ENCODE data around the gene CRABP1.

DNA sequence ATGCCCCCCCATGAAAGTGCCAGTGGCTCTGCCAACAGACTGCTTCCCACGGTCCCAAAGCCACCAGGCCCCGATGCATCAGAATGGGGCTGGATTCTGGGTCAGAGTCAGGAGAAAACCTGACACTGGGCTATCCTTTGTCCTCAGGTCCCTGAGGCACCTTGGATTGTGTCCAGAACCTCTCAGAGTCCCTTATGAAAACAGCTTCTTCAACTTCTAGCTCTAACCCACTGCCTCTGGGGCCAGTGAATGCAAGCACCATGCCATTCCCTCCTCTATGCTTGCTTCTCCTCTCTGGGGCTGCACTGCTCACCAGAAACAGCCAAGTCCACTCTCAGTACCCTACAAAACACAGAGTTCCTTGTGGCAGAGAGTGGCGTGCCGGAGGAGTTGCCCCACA is 9.9 kb downstream of the CRABP1 start:
- TF ChIP-seq, protein P1, sequence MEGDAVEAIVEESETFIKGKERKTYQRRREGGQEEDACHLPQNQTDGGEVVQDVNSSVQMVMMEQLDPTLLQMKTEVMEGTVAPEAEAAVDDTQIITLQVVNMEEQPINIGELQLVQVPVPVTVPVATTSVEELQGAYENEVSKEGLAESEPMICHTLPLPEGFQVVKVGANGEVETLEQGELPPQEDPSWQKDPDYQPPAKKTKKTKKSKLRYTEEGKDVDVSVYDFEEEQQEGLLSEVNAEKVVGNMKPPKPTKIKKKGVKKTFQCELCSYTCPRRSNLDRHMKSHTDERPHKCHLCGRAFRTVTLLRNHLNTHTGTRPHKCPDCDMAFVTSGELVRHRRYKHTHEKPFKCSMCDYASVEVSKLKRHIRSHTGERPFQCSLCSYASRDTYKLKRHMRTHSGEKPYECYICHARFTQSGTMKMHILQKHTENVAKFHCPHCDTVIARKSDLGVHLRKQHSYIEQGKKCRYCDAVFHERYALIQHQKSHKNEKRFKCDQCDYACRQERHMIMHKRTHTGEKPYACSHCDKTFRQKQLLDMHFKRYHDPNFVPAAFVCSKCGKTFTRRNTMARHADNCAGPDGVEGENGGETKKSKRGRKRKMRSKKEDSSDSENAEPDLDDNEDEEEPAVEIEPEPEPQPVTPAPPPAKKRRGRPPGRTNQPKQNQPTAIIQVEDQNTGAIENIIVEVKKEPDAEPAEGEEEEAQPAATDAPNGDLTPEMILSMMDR (IDR thresholded peaks at IDR 0.05) = no peak
- no peak for TF ChIP-seq POLR2A (IDR thresholded peaks at IDR 0.05)

Data from lower leg skin (tissue), 3 donors.